Ovary (tissue), 3 donors: ENCODE measurements around the gene AGFG2.

ENCODE experiments used
- CTCF ChIP-seq, 3 donors: fragments of 450-650 bp in 2 of 3; fragments of 200-600 bp in 1 of 3; IDR thresholded peaks; one replicate each; pipeline versions ENCODE4 v1.5.1 to v1.8.0; 2016 to 2022; ENCODE audit warnings: antibody characterized with exemption in 3 of 3, mild to moderate bottlenecking in 1 of 3
- POLR2A ChIP-seq: fragments of 450-650 bp; IDR thresholded peaks from one replicate; pipeline ENCODE4 v1.6.1; 2017; ENCODE audit warnings: antibody characterized with exemption, mild to moderate bottlenecking, moderate library complexity
- donor health status: DM: no; HTN: no; CAD: no.

GRCh38 chr7:100561491-100562194 is 22.6 kb downstream of the AGFG2 start:
- TF ChIP-seq POLR2A = no peak
- TF ChIP-seq CTCF (IDR thresholded peaks at IDR 0.05) = no peak
